OCI-LY1 (cell line): ENCODE measurements around the gene CCDC83.

Source experiments
- H2AFZ ChIP-seq: fragments of 200-600 bp; sonication (generic), shearing (Covaris generic); 2 replicates; pipeline ENCODE4 v1.6.0; 2014; ENCODE audit warnings: antibody characterized with exemption, mild to moderate bottlenecking, low read length
- H3F3A ChIP-seq: fragments of 200-600 bp; sonication (generic), shearing (Covaris generic); 2 replicates; pipeline ENCODE4 v1.6.0; 2014; ENCODE audit warnings: mild to moderate bottlenecking, antibody characterized with exemption, low read length, moderate library complexity; ENCODE audit not compliant: insufficient read depth
- H3K27ac ChIP-seq: fragments of 200-600 bp; sonication (generic); 2 replicates; pipeline ENCODE4 v1.5.1; 2014; ENCODE audit warnings: low read length, mixed run types, mild to moderate bottlenecking, low read depth; ENCODE audit not compliant: poor library complexity, severe bottlenecking
- H3K27me3 ChIP-seq: fragments of 200-600 bp; sonication (generic); 2 replicates; pipeline ENCODE4 v1.6.0; 2014; ENCODE audit warnings: antibody characterized with exemption, mild to moderate bottlenecking, low read length, moderate library complexity; ENCODE audit not compliant: insufficient read depth
- H3K36me3 ChIP-seq: fragments of 200-600 bp; sonication (generic); 2 replicates; pipeline ENCODE4 v1.6.1; 2014; ENCODE audit warnings: mild to moderate bottlenecking, antibody characterized with exemption, low read length, moderate library complexity, mixed read lengths; ENCODE audit not compliant: insufficient read depth
- H3K4me1 ChIP-seq: fragments of 200-600 bp; sonication (generic); 2 replicates; pipeline ENCODE4 v1.5.1; 2014; ENCODE audit warnings: mild to moderate bottlenecking, low read length, moderate library complexity; ENCODE audit not compliant: insufficient read depth, severe bottlenecking
- H3K4me2 ChIP-seq: fragments of 200-600 bp; sonication (generic), shearing (Covaris generic); 2 replicates; pipeline ENCODE4 v1.6.1; 2014; ENCODE audit warnings: low read length
- H3K4me3 ChIP-seq: fragments of 200-600 bp; sonication (generic); 2 replicates; pipeline ENCODE4 v1.5.1; 2014; ENCODE audit warnings: low read length, low read depth, mild to moderate bottlenecking, mixed read lengths; ENCODE audit not compliant: poor library complexity, severe bottlenecking
- H3K79me2 ChIP-seq: fragments of 200-600 bp; shearing (Covaris generic); 2 replicates; pipeline ENCODE4 v1.6.1; 2016; ENCODE audit warnings: mixed run types, low read length, mixed read lengths; ENCODE audit not compliant: insufficient read depth
- H3K9ac ChIP-seq: fragments of 200-600 bp; sonication (generic), shearing (Covaris generic); 2 replicates; pipeline ENCODE4 v1.6.1; 2014; ENCODE audit warnings: mild to moderate bottlenecking, low read length, mixed read lengths
- H3K9me2 ChIP-seq: fragments of 200-600 bp; sonication (generic), shearing (Covaris generic); 2 replicates; pipeline ENCODE4 v1.6.1; 2014; ENCODE audit warnings: low read depth, mild to moderate bottlenecking, low read length, mixed read lengths
- H3K9me3 ChIP-seq: fragments of 200-600 bp; shearing (Covaris generic); 2 replicates; pipeline ENCODE4 v1.6.1; 2014; ENCODE audit warnings: low read length, mixed read lengths
- H4K20me1 ChIP-seq: fragments of 200-600 bp; sonication (generic), shearing (Covaris generic); 2 replicates; pipeline ENCODE4 v1.6.0; 2016; ENCODE audit warnings: mild to moderate bottlenecking, low read length; ENCODE audit not compliant: insufficient read depth
- EZH2 ChIP-seq: fragments of 200-600 bp; sonication (generic), shearing (Covaris generic); IDR thresholded peaks from 2 replicates; pipeline ENCODE4 v1.8.0; 2017; ENCODE audit warnings: borderline replicate concordance, mixed run types, mild to moderate bottlenecking, antibody characterized with exemption, low read length, moderate library complexity, mixed read lengths
- TF ChIP-seq, protein P1 (sequence below): fragments of 200-600 bp; sonication (generic), shearing (Covaris generic); IDR thresholded peaks from 2 replicates; pipeline ENCODE4 v1.5.1; 2017; ENCODE audit warnings: mild to moderate bottlenecking, antibody characterized with exemption, low read length, moderate library complexity, mixed read lengths

The CCDC83 gene

DNA sequence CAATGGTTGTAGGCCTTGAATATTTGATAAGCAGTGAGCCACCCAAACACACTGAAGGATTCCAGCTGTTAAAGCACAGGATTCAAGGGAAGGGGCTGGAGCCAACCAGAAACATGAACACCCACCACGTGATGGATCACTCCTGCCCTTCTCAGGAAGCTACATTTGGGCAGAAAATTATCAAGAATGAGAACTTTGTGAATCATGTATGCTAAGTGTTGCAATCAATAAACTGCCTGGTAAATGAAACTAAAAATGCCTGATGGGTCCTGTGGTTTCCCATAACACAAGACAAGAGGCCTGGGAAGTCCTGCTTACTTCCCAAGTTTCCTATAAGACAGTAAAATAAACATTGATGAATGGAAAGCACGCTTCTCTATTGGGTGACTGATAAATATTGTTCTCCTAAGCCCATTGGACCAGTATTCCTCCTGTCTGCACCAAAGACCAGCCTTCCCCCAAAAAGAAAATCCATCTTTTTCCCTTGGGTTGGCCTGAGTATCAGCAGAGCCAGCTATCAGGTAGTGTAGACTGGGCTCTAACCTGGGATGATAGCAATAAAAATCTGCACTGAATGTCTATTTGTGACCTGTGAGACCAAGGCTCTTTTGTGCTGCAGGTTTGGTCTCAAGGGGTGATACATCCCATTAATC lies 98.4 kb downstream of the CCDC83 start:
- H4K20me1 ChIP-seq: no peaks in the 10 kb centered on the region
- peaks cover 50% of the 10 kb centered on the region for H3K36me3 ChIP-seq
- no peak overlapping the region for H3K4me2 ChIP-seq
- no peaks in the 10 kb centered on the region for H3K4me1 ChIP-seq
- H3K79me2 ChIP-seq: no peaks in the 10 kb centered on the region
- peaks cover 7% of the 10 kb centered on the region; the same call in 1 of the 2 replicates for H3K9me3 ChIP-seq
- H3K9ac ChIP-seq: no peak overlapping the region
- no peak overlapping the region for H3K27ac ChIP-seq
- H3K9me2 ChIP-seq: no peaks in the 10 kb centered on the region
- no peak for TF ChIP-seq EZH2
- TF ChIP-seq, protein P1, sequence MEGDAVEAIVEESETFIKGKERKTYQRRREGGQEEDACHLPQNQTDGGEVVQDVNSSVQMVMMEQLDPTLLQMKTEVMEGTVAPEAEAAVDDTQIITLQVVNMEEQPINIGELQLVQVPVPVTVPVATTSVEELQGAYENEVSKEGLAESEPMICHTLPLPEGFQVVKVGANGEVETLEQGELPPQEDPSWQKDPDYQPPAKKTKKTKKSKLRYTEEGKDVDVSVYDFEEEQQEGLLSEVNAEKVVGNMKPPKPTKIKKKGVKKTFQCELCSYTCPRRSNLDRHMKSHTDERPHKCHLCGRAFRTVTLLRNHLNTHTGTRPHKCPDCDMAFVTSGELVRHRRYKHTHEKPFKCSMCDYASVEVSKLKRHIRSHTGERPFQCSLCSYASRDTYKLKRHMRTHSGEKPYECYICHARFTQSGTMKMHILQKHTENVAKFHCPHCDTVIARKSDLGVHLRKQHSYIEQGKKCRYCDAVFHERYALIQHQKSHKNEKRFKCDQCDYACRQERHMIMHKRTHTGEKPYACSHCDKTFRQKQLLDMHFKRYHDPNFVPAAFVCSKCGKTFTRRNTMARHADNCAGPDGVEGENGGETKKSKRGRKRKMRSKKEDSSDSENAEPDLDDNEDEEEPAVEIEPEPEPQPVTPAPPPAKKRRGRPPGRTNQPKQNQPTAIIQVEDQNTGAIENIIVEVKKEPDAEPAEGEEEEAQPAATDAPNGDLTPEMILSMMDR: no peak
- no peaks in the 10 kb centered on the region for H3K27me3 ChIP-seq
- H2AFZ ChIP-seq: no peak overlapping the region
- no peaks in the 10 kb centered on the region for H3F3A ChIP-seq
- no peak overlapping the region for H3K4me3 ChIP-seq

DNA sequence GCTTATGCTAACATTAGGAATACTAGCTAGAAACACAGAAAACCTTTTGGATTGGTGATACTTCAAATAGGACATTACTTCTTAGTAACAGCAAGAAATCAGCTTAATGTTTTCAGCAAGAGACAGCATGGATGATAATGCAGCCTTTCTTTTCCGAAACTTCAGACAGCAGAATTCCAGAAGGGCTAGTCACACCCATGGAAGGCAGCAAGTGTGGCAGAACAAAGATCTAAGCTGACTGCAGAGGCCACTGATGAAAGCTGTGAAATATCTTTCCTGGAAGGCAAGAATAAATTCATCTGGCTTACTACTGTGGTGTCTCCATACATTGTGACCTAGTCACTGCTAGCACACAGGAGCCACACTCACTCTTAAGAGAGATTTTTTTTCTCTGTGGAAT lies 100.3 kb downstream of the CCDC83 start:
- no peaks in the 10 kb centered on the region for H3K79me2 ChIP-seq
- H3K4me2 ChIP-seq: no peak overlapping the region
- H3K4me1 ChIP-seq: no peaks in the 10 kb centered on the region
- H3K27ac ChIP-seq: no peak overlapping the region
- H3K27me3 ChIP-seq: no peaks in the 10 kb centered on the region
- H3F3A ChIP-seq: no peaks in the 10 kb centered on the region
- TF ChIP-seq EZH2: no peak
- TF ChIP-seq, protein P1: no peak
- H2AFZ ChIP-seq: no peak overlapping the region
- H3K4me3 ChIP-seq: no peak overlapping the region
- H4K20me1 ChIP-seq: no peaks in the 10 kb centered on the region
- H3K9me3 ChIP-seq: peaks cover 7% of the 10 kb centered on the region; the same call in 1 of the 2 replicates
- no peak overlapping the region for H3K9ac ChIP-seq
- no peaks in the 10 kb centered on the region for H3K9me2 ChIP-seq
- H3K36me3 ChIP-seq: peaks cover 66% of the 10 kb centered on the region

DNA sequence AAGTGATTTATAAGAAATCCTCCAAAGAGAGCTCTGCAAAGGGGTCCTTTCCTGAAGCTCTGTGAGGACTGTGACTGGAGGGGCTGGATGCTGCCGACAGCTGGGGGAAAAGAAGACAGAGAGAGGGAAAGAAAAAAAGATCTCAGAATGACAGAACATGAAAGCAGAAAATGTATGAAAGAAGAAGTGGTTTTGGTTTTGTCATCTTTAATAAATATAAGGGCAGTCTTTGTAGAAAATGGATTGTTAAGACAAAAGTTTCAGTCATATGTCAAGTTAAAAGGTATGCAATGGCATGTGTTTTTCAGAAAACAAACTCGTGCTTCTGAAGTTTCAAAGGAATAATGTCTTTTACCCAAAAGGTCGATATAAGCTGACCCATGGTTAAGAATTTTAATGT lies 105.5 kb downstream of the CCDC83 start:
- Histone ChIP-seq H3K9me2 (no peaks in the 10 kb centered on the region), H3K36me3 (peaks cover 87% of the 10 kb centered on the region), H3K4me2 (no peak overlapping the region), H3K27me3 (no peaks in the 10 kb centered on the region), H3K27ac (no peak overlapping the region), H4K20me1 (no peaks in the 10 kb centered on the region), H3K9ac (no peak overlapping the region), H3F3A (no peaks in the 10 kb centered on the region), H3K9me3 (no peaks in the 10 kb centered on the region), H2AFZ (no peak overlapping the region), H3K79me2 (no peaks in the 10 kb centered on the region), H3K4me3 (no peak overlapping the region), H3K4me1 (no peaks in the 10 kb centered on the region)
- TF ChIP-seq, protein P1: no peak
- TF ChIP-seq EZH2: no peak
